NCI-H345 treated with DMSO at 0.1 percent for 48 hours (cell line): ENCODE measurements around the gene DPF3.

Experiments
- DNase-seq: peaks from one replicate; lab custom pipeline; 2025; ENCODE audit not compliant: unreplicated experiment; lab: John Stamatoyannopoulos, UW

Gene DPF3

DNA sequence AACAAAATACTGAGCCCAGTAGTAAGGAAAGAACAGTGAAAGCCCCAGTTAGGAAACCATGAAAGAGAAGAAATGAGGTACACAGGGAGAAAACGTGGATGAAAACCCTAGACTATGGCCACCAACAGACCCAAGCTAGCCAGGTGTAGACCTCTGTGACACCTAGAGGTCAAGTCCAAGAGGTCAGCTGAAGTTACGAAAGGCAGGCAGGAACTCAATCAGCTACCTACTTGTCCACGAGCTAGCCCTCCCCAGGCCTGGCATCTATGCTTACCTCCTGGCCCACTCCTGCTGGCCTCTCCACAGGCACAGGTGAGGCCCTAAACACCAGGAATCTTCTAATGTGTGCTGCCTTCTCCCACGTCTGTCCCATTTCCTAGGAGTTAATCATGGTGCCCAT is 48.7 kb downstream of the DPF3 start:
- DNase-seq, result no peak

DNA sequence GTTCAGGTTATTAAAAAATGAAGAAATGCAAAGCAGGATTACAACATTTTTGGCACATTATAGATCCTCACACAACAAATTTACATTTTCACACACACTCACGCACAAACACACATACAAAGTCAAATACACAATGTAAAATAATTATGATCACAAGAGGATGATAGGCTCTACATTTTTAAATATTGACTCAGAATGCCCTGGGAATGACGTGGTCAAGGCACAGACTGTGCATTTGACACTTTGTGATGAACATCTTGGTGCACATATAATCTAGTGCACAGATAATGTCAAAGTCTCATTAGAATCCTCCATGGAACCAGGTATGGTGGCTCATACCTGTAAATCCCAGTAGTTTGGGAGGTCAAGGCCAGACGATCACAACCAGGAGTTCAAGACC is 49.4 kb downstream of the DPF3 start:
- no peak for DNase-seq

DNA sequence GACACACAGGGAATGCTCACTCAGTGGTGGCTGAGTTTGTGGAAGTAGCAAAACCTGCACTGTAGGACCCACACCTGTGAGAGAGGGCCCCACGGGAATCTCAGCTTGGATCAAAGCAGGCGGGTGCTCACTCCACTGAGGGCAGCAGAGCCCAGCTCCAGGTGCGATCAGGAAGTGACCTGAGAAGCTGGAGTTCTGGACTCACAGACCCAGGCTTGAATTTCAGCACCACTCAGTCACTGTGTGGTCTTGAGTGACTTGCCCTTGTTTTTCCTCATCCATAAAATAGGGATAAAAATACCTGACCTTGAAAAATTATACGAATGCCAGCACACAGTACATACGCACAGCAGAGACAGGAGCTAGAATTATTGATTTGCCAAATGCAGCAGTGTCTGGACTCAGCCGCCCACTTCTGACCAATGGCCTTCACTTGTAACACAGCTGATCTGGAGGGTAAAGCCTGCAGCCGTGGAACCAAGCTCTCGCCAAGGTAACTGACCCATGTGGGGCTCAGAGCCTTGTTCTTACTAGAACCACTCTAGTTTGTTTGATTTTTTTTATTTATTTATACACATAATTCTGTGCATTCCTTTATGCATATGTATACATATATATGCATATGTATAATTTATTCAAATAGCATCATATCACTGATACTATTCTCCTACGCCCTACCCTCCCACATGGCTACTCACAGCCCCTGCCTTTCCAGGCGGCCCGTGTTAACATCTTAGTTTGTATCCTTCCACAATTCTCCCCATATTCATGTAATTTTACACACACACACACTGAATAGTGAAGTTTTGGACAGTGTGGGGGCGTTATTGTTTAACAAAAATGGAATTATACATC is 53.9 kb downstream of the DPF3 start:
- no peak for DNase-seq

DNA sequence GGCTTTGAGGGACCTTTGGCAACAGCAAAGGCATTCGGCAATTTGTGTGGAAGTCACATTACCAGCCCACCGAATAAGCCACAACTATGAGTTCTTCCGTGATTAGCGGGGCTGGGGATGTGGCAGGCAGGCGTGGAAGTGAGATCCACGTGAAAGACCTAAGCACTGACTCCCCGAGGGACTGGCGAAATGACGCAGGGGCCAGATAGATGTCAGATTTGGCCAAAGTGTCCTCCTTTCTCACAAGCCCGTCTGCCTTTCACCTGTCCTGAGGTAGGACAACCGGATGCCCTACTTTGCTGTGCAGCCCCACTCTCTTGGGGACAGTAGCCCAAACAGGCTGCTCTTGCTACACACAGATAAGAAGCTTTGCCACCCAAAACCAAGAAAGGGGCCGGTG is 54.5 kb downstream of the DPF3 start:
- no peak for DNase-seq

DNA sequence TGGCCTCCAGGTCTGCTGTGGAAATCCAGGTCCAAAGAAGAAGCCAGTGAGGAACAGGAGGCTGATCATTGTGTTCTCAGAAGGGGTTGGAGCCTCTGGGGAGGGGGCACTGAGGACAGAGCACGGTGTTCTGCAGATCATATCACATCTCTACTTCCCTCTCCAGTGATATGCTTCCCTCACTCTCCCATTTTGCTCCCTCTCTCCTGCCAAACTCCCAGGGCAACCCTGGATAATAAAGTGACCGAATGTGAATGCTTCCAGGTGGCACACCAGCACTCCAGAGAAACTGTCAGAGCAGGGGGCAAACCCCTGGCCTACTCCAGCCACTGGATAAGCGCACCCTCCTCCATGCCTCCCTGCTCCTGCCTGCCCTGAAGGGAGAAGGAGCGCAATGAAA is 57.8 kb downstream of the DPF3 start:
- no peak for DNase-seq

DNA sequence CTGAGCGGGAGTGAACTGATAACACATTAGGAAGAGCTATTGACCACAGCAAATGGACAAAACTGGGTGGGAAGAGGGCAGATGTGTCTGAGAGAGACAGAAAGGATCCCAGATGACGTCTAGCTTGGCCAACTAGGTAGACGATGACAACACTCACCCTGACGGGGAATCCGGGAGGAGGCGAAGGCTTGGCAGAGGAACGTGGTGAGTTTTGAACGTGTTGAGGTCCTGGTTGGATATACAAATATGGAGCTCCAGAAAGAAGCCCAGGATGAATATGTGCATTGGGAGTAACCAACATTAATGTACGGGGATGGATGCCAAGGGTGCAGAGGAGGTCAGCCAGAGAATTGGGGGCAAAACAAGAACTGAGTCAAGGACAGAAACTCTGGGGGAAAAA is 60.7 kb downstream of the DPF3 start:
- no peak for DNase-seq

DNA sequence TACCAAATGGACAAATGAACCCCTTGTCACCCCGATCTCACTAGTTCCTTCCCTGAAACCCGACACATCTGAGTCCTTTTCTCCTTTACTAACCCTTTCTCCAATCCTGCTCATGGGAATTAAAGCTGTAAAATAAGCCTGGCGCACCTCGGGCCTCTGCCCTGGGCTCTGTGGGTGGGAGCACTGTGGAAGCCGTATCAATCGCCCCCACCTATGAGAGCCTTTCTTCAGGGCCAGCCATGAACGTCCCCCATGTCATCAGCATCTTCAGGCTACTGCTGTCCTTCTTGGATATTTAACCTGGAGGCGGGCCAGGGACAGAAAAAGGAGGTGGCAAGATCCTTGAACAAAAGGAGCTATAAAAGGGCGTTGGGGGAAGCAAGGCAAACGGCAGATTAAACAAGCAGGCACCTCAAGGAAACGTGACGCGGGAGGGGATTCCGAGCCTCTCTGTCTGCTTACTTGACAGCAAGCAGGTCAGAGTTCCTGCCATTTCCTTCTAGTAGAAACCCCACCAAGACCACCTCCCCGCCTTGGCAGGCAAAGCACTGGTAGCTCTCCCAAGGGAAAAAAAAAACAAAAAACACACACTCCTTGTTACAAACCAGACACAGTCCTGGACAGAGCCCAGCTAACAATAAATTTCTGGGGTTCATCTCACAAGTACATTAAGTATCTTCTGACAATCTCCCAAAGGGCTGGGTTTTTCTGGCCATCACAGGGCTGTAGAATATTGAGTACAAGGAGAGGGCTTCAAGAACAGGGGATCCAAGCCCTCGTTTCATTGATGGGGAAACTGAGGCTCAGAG is 62.9 kb downstream of the DPF3 start:
- no peak for DNase-seq

DNA sequence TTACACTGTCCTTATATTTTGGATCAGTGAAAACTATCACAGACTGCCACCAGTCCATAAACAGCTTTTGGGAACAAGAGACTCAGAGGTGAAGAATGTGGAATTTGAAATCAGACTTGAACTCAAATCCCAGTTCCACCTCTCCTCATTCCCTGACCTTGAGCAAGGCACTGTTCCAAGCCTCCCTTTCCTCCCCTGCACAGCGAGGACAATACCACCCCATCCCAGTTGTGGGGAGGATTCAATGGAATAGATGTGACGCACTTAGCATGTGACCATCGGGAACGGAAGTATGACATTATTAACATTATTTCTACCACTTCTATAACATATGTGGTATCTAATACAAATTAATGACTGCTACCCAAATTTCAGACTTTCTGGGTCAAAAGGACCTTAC is 63.5 kb downstream of the DPF3 start:
- DNase-seq, result no peak

DNA sequence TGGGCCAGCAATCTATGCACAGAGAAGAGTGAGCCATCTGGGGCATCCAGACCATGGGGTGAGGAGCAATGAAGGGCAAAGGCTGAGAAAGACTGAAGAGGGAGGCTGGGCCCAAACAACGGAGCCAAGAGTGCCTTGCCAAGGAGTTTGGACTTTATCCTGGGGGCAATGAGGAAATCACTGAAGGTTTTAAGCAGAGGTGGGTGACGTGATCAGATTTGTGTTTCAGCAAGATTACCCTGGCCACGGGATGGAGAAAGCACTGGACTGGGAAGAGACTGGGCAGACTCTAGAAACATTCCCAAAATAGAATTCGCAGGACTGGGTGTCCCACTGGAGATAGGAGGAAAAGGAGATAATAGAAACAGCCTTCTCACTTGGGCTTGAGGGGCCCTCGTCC is 65.3 kb downstream of the DPF3 start:
- DNase-seq, result no peak

DNA sequence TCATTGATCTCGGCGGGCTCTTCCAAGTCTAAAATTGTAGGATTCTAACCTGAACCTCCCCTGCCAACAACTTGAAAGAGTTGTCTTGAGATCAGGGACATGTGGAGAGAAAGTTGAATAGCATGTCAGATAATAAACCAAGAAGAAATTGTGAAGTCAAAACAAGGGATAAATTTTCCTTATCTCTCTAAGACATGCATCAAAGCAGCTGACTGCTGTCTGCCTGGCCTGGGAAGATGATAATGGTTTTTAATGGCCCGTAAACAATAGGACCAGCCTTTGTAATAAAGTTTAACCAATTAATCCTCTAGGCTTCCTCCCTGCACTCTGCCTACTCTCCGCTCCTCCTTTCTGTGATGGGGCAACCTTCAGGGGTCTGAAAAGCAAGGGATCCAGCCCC is 67.9 kb downstream of the DPF3 start:
- no peak for DNase-seq

DNA sequence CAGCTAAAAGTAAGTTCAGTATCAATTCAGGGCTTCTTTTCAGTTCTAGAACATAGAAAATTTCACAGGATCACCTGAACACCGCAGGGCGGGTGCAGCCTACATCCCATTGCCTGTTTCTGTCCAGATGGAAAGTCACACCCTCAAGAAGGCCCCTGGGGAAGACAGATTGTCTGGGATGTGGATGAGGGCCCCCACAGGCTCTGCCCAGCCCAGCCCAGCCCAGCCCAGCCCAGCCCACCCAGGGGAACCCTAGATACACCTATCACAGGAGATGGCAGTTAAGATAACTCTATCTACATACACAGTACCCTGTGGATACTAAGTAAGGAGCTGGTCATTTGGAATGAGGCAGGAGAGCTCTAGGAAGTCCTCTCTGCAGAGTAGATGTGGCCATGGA is 68.4 kb downstream of the DPF3 start:
- DNase-seq, result no peak

DNA sequence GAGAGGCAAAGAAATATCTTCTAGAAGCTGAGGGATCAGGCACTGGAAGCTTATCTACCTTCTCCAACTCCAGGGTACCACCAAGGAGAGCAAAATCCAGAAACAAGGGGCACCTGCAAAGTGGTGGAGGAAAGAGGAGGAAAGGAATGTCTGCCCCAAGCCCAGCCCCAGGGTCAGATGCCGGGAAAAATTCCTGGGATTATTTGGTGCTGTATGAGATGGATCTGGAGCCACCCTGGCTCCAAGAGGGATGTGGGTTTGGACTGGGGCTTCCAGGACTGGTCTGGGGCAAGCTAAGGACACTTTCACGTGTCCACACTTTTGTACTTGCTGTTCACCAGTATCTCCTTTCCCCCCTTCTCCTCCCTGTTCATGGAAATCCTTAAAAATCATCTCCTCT is 69.8 kb downstream of the DPF3 start:
- no peak for DNase-seq

DNA sequence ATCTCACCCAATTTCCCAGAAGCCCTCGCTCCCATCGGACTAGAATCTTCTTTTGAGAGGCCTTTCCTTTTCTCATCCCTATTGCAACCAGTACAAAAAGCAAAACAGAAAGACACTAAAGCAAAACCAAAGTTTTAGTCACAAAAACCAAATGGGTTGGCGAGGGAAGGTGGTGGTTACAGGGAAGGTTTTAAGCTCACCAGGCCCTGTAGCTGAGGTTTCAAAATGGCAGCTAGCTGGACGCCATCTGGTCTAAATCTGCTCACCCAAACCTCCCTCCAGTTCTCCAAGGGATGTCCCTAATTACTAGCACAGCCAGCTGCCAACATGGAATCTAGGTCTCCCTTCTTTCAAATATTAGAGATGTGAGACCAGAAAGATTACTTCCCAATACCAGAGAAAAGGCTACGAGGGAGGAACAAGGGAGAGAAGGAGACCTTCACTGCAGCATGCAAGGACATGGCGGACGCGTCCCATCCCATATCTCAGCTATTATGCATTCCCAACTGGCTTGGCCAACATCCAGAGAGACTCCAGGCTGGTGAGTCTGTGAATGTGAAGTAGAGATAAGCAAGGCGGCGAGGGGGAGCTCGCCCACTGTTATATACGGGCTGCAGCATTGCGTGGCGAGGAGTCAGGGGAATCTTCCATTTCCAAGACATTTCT is 70.8 kb downstream of the DPF3 start:
- no peak for DNase-seq

DNA sequence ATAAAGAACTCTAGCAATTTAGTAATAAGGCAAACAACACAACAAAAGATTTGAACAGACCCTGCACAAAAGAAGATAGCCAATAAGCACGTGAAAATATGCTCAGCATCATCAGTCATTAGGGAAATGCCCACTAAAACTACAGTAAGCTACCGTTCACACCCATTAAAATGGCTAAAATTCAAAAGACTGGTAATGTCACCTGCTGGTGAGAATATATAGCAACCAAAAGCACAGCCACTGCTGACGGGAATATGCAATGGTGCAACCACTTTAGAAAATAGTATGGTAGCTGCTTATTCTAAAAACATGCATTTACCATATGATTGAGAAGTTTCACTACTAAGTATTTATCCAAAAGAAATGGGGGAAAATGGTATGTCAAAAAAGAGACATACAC is 74.9 kb downstream of the DPF3 start:
- DNase-seq, result no peak

DNA sequence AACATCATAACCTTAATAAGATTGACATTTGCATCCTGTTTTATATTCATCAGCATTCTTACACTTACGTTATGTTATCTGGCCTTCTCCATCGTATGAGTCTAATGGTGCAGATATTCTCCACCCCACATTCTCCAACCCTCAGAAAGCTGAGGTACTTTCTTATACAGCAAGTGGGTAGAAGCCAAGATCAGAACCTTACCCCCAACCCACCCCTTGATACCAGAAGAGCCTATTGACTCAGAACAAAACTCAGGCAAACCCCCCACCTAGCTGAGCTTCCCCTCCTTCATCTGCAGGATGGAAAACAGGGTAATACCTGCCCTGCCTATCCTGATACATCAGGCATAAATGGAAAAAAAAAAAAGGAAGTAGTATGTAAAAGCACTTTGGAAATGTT is 77.6 kb downstream of the DPF3 start:
- no peak for DNase-seq

DNA sequence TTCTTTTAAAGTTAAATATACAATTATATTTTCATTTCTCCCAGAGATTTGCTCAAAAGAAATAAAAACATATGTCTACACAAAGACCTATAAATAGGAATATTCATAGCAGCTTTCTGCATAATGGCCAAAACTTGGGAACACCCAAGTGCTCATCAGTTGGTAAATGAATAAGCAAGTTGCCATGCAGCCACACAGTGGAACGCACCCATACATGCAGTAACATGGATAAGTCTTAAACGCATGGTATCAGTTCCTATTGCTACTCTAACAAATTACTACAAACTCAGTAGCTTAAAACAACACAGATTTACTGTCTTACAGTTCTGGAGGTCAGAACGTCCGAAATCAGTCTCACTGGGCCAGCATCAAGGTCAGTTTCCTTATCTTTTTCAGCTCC is 78.5 kb downstream of the DPF3 start:
- no peak for DNase-seq

DNA sequence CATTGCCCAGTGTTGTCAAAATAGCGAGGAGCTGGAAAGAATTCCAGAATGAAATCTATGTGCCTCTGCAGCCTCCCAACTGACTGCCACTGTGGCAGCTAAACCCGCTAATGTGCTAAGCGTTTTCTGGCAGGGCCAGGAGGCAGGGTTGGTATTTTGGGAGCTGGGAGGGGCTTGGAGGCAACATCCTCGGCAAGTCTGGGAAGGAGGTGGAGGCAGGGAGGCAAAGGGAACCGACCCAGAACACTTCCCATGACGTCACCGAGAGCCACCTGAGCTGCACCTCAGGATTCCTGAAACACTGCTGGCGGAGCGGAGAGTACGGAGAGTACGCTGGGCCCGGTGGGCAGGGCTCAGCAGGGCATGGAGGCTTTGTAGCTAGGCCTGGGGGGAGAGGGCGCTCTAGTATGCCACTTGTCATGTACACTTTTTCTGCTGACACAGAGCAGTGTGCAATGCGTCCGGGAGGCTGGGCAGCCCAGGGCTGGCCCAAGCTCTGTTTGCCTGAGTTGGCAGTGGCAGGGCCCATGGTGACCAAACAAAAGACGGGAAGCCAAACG is 81.5 kb downstream of the DPF3 start:
- no peak for DNase-seq

DNA sequence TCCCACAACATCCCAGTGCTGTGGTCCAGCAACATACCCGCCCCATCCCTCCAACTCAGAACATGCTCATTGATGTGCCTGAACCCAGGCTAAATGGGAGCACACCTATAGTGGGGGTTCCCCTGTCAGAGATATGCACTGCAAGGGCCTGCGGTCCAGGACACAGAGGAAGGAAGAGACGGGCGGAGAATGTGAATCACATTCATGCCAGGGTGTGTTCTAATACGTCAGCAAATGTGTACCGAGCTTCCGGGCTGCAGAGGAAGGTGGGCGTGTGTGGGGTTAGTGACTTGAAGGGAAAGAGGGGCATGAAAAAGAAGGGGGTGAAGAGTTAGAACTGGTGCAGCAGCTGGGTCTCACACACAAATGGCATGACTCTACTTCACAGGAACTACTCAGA is 83.7 kb downstream of the DPF3 start:
- DNase-seq, result no peak

DNA sequence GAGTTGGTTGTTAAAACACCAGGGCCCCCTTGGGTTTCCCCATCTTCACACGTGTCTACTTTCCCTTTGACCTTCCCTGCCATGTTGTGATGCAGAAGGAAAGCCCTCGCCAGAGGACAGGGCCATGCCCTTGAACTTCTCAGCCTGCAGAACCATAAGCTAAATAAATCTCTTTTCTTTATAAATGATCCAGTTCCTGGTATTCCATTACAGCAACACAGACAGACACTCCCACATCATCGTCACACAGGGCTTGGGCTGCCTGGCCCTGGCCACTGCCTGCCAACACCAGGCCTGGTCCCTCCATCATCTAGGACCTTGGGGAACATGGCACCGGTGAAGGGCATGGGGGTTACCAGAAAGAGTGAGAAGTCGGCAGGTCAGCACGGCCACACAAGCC is 84.8 kb downstream of the DPF3 start:
- DNase-seq, result no peak

DNA sequence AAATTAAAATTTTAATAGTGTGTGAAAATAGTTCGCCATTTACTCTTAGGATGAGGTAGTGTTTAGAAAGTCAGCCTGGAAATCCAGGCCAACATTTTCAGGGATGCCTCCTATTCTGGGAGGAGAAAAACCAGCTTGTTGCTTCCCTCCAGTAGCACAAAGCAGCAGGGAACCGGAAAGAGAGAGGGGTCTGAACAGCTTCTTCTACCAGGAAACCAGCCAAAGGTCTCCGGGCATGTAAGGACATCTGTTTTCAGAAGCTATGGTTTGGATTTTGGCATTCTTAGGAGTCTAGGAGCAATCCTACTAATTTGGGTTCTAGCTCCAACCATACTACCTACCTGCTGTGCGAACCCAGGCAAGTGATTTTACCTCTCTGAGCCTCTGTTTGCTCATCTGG is 85.3 kb downstream of the DPF3 start:
- DNase-seq, result no peak

DNA sequence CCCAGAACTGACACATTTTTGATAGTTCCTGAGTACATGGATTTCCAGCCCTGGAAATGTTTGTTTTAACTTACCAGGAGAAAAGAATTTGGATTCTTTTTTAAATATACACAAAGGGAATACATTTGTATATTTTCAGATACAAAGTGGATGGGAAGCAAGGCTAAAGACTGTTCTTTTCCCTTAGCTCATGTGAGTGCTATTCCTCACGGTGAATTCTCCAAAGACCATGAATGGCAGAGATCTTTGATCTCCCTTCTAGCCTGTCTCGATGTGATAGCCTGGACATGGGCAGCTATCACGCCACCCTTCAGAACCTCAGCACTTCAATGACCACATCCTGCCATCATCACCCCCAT is 91.3 kb downstream of the DPF3 start:
- no peak for DNase-seq
